ENCODE results near the gene SPATS1. TPM values are rescaled to one million over a fixed set of nuclear protein-coding genes. Genes with fewer than 3 reads are reported as not detected.

Gene SPATS1
- total RNA-seq, 1 experiment from 2014 or later: not detected

- Mint-ChIP-seq H3K9me3 (no peaks in the 10 kb centered on the region; the same call in 1 of the 2 replicates), H3K27ac (no peak overlapping the region), H3K36me3 (no peaks in the 10 kb centered on the region), H3K4me1 (peaks cover 4% of the 10 kb centered on the region; the same call in 1 of the 2 replicates), H3K4me3 (no peak overlapping the region), H3K27me3 (ENCODE audit: low read depth) (peaks cover 11% of the 10 kb centered on the region; the same call in 1 of the 2 replicates)
- TF ChIP-seq MXD4 (CRISPR knock-in tag; IDR thresholded peaks at IDR 0.05; ENCODE audit: borderline replicate concordance) (no peak), ZNF396 (CRISPR knock-in tag; IDR thresholded peaks at IDR 0.05; ENCODE audit: borderline replicate concordance) (no peak), CDX4 (CRISPR knock-in tag; IDR thresholded peaks at IDR 0.05; ENCODE audit: borderline replicate concordance) (no peak), ZNF416 (CRISPR knock-in tag; IDR thresholded peaks at IDR 0.05) (no peak), E2F5 (CRISPR knock-in tag; IDR thresholded peaks at IDR 0.05) (no peak), ATF6 (CRISPR knock-in tag; IDR thresholded peaks at IDR 0.05) (no peak), ETV6 (CRISPR knock-in tag; IDR thresholded peaks at IDR 0.05) (no peak), ZBTB43 (CRISPR knock-in tag; IDR thresholded peaks at IDR 0.05) (no peak), E2F1 (CRISPR knock-in tag; IDR thresholded peaks at IDR 0.05) (no peak), SMAD3 (CRISPR knock-in tag; IDR thresholded peaks at IDR 0.05; ENCODE audit: borderline replicate concordance) (no peak), ZNF138 (CRISPR knock-in tag; conservative IDR thresholded peaks at IDR 0.05) (no peak), SOX15 (CRISPR knock-in tag; IDR thresholded peaks at IDR 0.05) (no peak)
- POLR2A ChIA-PET: no interaction called here
- CTCF ChIA-PET: no interaction called here
- DNase-seq (ENCODE audit: low spot score): no peak
- ATAC-seq: no peak
These were observed 19.5 kb downstream of the SPATS1 start for GRCh38 chr6:44361947-44362346.

- ChIA-PET POLR2A (no interaction called here), CTCF (no interaction called here)
- ATAC-seq (no peak), DNase-seq (ENCODE audit: low spot score) (no peak)
- Mint-ChIP-seq H3K27ac (no peak overlapping the region), H3K27me3 (ENCODE audit: low read depth) (peaks cover 4% of the 10 kb centered on the region; the same call in 1 of the 2 replicates), H3K4me3 (no peak overlapping the region), H3K4me1 (peaks cover 4% of the 10 kb centered on the region; the same call in 1 of the 2 replicates), H3K9me3 (no peaks in the 10 kb centered on the region; the same call in 1 of the 2 replicates), H3K36me3 (no peaks in the 10 kb centered on the region)
- TF ChIP-seq TCF7 (CRISPR knock-in tag; IDR thresholded peaks at IDR 0.05; ENCODE audit: low read depth): no peak
- TF ChIP-seq FOXK1 (CRISPR knock-in tag; IDR thresholded peaks at IDR 0.05): no peak
- no peak for TF ChIP-seq ETV6 (CRISPR knock-in tag; IDR thresholded peaks at IDR 0.05)
- no peak for TF ChIP-seq USF2 (CRISPR knock-in tag; IDR thresholded peaks at IDR 0.05)
- no peak for TF ChIP-seq ZNF423 (CRISPR knock-in tag; IDR thresholded peaks at IDR 0.05)
- TF ChIP-seq MAX (CRISPR knock-in tag; IDR thresholded peaks at IDR 0.05): no peak
- TF ChIP-seq ELF4 (CRISPR knock-in tag; IDR thresholded peaks at IDR 0.05; ENCODE audit: low read depth): no peak
- TF ChIP-seq GRHL2 (CRISPR knock-in tag; IDR thresholded peaks at IDR 0.05; ENCODE audit: insufficient replicate concordance, severe bottlenecking): no peak
- no peak for TF ChIP-seq ARID4B (CRISPR knock-in tag; IDR thresholded peaks at IDR 0.05; ENCODE audit: borderline replicate concordance)
- TF ChIP-seq GTF2I (CRISPR knock-in tag; conservative IDR thresholded peaks at IDR 0.05): no peak
- no peak for TF ChIP-seq ZNF138 (CRISPR knock-in tag; conservative IDR thresholded peaks at IDR 0.05)
- no peak for TF ChIP-seq TEAD4 (CRISPR knock-in tag; IDR thresholded peaks at IDR 0.05)
- TF ChIP-seq RELA (CRISPR knock-in tag; IDR thresholded peaks at IDR 0.05; ENCODE audit: borderline replicate concordance): no peak
These were observed 21.0 kb downstream of the SPATS1 start for GRCh38 chr6:44363377-44363926.
